GM20431 (cell line): ENCODE measurements around the gene NAT16.

Experiments used
- in situ Hi-C: fragments of 300-500 bp; cut with MseI, MboI; formaldehyde crosslinking; loops from one replicate; pipeline ENCODE4 v1.15.0; 2020; ENCODE audit warnings: low sequenced_read_pairs; ENCODE audit not compliant: unreplicated experiment

Gene NAT16

DNA sequence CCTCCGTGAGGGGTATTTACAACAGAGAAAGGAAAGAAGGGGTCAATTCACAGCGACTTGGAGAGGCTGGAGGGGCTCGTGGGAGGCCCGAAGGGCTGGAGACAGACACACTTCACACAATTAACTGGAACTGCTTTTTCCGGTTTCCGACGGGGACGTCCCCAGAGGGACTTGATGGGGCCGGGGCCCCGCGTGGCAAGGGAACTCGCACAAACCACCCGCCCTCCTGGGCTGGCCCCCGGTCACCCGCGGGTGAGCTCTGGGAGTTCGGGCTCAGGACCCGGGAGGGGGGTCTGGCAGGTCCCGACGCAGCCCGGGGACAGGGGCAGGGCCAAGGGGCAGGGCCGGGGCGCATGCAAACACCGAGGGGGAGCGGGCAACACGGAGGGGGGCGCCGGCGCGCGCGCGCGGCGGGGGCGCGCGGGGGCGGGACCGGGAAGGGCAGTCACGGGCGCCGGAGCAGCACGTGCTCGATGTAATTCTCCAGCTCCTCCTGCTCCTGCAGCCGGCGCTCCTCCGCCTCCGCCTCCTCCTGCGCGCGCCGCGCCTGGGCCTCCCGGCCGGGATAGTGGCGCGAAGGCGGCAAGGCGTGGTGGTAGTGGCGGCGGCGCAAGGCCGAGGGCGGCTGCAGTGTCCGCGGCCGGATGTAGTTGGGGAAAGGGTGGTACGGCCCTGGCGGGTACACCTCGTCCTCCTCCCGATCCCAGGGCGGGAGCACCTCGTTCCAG, 17.4 kb downstream of the NAT16 start:
- in situ Hi-C loops = no loop called here

DNA sequence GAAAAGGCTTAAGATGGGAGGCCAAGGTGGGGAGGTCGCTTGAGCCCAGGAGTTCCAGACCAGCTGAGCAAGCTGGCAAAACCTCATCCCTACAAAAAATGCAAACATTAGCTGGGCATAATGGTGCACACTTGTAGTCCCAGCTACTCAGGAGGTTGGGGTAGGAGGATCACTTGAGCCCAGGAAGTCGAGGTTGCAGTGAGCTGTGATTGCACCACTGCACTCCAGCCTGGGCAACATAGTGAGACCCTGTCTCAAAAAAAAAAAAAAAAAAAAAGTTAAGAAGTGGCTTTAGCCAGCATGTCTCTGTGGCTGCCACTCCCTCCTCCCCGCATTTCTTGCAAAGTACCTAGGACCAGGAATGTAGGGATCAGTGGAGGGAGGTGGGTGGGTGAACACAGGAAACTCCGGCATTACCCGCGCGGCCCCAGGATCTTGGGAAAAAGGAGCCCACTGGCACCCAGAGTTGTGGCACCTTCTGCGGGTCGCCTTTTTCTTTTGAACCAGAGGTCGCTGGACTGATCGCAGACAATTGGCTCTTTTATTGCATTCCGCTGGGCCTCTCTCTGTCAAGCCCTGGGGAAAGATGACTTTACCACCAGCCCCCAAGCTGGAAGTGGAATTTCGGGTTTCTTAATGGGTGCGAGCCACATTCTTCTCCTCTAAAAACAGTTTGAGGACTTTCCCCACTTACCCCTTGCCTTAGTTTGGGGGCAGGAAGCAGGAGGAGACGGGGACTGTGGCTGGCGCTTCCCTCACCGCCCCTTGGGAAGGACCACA, 18.2 kb downstream of the NAT16 start:
- in situ Hi-C loops = no loop called here

DNA sequence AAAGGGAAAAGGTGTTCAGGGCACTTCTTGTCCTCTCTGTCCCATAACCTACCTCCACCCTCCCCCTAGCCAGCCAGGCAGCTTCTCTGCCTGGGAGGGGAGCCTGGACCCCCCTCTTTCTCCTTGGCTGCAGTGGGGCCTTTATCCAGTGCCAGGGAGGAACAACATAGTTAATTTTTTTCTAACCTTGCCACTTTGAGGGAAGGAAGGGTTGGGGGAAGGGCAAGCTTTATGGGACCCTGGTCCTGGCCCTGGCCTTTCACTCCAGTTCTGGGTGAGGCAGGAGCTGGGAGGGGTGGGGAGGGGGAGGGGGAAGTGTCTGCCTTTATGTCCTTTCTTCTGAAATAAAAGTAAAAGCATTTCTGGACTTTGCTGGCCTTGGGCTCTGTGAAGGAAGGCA, 19.2 kb downstream of the NAT16 start:
- in situ Hi-C loops = no loop called here

DNA sequence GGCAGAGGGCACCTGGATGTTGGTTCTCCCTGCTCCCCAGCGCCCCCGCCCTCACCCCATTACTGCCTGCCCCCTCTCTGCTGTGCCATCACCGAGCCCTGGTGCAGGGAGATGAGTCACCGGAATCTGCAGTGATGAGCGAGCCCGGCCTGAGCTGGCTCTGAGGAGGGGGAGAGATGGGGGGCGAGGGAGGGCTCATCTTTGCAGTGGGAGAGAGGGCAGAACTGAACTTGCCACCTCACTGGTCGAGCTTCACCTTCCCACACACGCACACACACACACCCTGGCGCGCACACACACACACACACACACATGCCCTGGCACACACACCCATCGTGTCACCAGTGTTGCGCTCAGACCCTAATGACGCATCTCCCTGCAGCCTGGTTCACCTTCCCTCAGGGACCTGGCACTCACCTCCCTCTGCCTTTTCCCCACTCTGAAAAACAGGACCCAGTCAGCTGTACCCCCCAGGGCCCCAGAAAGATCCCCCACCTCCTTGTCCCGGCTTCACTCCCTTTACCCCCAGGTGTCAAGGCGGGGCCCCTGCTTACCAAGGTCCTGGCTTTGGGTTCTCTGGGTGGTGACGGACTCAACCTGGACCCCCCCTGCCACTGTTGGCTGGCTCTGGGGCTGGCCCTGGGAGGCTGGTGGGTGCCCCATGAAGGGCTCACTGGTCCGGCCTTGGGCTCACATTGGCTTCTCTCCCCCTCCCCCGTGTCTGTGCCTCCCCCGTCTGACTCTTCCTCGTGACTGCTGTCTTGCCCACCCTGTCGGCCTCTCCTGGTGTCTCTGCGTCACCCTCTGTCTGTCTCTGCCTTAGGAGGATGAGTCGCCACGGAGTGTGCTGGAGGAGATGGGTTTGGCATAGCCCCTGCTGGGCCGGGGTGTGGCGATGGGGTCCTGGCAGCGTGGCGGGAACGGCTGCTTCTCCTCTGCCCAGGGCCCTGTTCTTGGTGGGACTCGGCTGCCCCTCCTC, 20.1 kb downstream of the NAT16 start:
- in situ Hi-C loops = no loop called here

DNA sequence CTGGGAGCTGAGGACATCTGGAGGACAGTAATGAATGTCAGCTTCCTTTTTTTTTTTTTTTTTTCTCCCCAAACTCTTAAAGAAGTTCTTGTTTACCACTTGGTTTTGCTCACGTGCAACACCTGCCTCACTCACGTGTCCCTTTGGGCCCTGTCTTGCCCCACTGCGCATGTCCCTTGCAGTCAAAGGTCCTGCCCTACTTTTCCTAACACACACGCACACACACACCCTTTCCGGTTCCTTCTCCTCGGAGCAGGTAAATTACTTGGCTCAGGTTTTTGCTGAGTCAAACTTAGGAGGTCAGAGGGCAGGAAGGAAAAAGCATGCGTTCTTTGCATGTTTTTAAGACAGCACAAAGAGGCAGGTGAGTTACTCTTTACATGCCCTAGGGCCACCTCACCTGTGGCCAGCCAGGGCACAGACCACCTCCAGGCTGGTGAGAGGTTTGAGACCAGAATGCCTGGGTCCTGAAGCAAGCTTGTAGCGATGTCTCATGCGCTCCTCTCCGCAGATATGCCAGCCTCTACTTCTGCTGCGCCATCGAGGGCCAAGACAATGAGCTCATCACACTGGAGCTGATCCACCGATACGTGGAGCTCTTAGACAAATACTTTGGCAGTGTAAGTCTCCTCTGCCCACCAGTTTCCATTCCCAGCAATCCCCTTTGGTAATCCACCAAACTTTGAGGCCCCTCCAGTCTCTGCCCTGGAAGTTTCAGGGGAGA, 23.1 kb downstream of the NAT16 start:
- in situ Hi-C loops = no loop called here

DNA sequence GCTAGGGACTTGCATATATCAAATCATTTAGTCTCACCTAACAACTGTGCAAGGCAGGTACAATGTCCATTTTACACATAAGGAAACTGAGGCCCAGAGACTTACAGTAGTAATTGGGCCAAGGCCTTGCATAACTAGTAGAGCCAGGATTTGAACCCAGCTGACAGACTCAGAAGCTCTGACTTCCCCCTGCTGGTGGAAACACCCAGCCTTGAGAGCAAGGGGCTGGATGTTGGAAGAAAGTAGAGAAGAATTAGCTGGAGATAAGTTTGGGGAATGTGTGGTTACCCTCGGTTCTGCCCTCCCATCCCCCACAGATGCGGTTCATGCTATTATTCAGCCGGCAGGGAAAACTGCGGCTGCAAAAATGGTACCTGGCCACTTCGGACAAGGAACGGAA, 23.8 kb downstream of the NAT16 start:
- in situ Hi-C loops = no loop called here

DNA sequence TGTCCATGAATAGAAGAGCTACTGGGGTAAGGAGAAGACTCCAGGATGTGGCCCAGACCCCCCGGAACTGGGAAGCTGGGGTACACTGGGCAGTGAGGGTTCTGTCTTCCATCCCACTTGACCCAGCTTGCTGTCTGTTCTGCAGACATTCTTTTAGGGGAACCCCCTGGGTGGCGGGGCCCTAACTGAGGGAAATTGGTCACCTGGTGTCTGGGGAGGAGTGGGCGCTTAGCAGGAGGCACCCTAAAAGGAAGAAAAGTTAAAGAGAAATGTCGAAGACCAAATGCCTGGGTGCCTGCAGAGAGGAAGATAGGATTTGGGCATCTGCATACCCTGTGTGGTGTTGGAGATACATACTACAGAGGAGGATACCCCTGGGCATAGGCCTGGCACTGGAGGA, 24.8 kb downstream of the NAT16 start:
- in situ Hi-C loops = no loop called here

DNA sequence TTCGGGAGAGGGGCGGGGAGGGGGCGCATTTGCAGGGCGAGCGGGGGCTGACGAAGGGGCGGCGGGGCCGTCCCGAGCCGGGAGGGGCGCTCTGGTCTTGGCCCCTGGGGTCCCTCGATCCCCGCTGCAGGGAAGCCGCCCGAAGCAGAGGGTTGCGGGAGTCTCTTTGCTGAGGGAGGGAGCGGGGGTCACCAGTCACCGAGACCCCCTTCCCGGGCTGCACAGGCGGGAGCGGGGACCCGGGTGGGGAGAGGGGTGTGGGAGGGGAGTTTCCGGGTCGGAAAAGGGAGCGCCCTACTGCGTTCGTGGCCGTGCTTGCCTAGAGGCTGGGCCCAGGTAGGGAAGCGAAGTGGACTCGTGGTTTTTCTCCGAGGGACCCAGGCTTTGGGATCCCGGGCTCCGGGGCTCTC, 25.4 kb downstream of the NAT16 start:
- in situ Hi-C loops = no loop called here

DNA sequence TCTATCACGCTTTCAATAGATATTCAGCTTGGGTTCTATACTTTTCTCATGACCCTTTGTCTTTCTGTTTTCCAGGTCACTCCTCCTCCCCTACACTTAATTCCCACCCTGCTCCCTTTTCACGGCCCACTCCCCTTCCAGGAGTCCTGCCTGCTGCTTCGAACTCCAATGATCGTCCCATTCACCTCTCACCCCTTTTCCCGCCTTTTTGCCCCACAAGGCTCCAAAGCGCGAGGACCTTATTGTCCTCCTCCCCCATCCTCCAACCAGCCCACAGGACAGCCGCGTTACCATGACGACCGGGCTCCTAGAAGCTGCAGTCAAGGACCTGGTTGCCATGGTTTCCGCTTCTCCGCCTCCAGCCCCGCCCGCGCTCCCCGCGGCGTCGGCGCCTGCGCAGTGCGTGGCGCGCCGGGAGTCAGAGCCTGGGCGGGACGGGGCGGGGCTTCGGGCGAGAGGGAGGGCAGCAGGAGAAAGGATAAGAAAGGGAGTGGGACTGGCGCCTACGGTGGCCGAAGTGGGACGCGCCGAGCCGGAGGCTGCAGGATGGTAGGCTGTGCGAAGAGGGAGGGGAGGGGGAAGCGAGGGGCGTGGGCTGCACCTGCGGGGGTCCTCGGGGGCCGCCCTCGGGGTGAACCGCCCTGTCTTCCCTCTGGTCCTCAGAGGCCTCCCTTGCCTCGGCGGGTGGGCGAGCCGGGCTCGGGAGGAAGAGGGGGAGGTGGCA, 26.0 kb downstream of the NAT16 start, which contains the start of gene AP1S1:
TSS of gene AP1S1 (plus strand) at position 508 of the 724 bp plus-strand sequence. CDS start at position 547, 39 bp downstream.
- in situ Hi-C loops = no loop called here

DNA sequence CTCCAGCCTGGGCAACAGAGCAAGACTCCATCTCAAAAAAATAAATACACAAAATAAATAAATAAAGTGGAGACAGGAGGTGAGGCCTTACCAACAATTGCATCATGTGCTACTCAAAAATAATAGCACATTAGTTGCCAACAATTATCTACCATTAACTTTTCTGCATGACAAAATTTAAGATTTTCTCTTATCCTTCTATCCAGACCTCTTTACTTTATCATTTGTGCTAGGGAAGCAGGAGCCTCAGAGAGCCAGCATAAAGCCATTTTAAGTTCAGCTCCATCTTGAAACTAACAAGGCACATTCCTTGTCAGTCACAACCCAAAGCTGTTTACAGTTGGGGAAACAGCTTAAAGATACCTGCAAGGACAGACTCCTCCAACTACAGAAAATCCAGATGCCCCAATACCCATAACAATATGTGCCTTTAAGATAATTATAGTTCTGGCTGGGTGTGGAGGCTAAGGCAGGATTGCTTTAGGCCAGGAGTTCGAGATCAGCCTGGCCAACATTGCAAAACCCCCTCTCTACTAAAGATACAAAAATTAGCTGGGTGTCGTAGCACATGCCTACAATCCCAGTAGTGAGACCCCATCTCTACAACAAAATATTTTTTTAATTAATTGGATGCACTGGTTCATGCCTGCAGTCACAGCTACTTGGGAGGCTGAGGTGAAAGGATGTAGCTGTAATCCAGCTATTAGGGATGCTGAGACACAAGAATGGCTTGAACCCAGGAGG, 28.0 kb downstream of the NAT16 start:
- in situ Hi-C loops = no loop called here

DNA sequence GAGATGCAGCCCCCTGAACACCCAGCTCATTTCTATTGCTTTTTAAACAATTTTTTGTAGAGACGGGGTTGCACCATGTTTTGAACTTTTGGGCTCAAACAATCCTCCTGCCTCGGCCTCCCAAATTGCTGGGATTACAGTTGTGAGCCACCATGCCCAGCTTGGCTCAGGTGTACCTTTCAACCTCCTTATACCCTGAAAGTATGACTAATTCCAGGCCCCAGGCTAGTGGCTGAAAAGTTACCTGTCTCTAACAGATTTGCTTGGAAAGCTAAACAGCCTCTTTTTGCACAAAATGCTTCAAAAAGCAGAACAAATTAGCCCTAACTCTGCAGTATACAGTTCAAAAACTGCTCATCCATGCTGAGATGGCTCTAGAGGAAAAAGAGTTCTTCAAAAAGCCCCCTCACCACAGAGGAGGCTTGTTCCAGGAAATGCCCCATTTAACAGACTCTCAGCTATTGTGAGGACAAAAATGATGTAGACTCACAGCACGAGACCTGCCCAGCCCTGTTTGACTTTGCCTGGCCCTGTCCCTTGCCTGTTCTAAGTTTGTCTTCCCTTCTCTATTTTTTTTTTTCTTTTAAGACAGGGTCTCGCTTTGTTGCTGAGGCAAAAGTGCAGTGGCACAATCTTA, 39.2 kb downstream of the NAT16 start:
- in situ Hi-C loops = no loop called here

DNA sequence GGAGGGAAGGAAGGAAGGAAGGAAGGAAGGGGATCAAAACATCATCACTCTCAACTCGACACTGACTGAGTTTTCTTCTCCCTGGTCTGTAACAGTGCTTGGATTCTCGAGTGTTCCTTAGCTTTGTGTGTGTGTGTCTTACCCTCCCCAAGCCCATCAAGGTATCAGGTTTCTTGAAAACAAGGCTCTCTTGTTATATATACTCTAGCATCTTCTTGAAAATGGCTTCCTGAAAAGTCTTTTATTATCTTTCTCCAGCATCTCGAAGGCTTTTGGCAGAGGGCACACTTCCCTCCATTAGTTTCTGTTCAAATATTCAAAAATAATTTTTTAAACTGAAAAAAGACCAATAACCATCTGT, 39.8 kb downstream of the NAT16 start:
- in situ Hi-C loops = no loop called here

DNA sequence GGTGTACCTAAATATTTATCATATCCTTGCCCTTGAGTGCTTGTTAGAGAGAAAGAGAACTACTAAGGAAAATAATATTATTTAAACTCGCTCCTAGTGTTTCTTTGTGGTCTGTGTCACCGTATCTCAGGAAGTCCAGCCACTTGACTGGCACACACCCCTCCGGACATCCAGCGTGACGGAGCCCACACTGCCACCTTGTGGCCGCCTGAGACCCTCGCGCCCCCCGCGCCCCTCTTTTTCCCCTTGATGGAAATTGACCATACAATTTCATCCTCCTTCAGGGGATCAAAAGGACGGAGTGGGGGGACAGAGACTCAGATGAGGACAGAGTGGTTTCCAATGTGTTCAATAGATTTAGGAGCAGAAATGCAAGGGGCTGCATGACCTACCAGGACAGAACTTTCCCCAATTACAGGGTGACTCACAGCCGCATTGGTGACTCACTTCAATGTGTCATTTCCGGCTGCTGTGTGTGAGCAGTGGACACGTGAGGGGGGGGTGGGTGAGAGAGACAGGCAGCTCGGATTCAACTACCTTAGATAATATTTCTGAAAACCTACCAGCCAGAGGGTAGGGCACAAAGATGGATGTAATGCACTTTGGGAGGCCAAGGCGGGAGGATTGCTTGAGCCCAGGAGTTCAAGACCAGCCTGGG, 41.8 kb downstream of the NAT16 start:
- in situ Hi-C loops = no loop called here

DNA sequence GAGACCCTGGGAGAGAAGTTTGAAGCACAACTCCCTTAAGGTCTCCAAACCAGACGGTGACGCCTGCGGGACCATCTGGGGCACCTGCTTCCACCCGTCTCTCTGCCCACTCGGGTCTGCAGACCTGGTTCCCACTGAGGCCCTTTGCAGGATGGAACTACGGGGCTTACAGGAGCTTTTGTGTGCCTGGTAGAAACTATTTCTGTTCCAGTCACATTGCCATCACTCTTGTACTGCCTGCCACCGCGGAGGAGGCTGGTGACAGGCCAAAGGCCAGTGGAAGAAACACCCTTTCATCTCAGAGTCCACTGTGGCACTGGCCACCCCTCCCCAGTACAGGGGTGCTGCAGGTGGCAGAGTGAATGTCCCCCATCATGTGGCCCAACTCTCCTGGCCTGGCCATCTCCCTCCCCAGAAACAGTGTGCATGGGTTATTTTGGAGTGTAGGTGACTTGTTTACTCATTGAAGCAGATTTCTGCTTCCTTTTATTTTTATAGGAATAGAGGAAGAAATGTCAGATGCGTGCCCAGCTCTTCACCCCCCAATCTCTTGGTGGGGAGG, 42.4 kb downstream of the NAT16 start:
- in situ Hi-C loops = no loop called here

DNA sequence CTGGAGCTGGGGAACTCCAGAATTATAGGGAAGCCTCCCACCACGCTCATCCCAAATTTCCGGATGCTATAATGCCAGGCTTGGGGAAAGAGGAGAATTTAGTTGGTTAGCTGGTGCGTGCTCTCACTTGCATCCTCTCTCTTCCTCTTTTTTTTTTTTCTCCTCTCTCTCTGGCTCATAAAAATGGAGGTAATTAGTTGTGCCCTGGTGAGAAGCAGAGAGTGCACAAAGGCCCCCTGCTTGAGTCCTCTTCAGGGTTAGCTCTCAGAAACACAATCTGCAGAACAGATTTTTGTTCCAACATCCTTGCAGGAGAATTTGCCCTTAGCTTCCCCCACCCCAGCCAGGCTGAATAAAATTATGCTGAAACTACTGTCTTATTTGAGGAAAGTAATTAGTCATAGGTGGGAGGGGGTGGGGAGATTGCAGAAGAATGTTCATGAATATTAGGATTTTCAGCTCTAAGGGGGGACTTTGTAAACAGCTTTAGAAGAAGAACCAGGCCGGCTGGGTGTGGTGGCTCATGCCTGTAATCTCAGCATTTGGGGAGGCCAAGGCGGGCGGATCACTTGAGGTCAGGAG, 45.6 kb downstream of the NAT16 start:
- in situ Hi-C loops = no loop called here

DNA sequence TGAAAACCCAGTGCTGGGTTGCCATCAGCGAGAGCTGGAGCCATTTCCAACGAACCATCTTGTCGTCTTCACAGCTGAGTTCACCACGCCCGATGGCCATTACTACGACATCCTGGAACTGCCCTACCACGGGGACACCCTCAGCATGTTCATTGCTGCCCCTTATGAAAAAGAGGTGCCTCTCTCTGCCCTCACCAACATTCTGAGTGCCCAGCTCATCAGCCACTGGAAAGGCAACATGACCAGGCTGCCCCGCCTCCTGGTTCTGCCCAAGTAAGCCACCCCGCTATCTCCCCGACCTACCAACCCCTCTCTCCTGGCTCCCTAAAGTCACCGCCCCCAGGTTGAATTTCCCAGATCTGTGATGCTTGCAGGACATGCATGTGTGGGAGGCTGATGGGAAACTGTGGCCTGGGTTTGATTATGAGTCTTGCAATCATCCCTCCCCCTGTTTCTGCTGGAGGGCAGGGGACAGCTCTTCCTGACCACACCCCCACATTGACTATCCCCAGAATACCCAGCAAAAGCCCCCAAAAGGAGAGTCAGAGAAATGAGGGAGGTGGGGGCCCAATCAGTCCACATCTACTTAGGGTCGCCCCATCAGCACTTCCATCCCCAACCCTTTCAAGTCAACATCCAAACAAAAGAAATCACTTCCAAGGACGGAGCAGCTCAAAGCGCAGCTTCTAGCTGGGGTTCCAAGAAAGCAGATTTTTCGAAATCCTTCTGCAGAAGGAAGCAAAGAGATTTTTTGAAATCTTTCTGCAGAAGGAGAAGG, 46.3 kb downstream of the NAT16 start:
- in situ Hi-C loops = no loop called here
